Raji (cell line): ENCODE measurements around the gene RTBDN.

Source experiments
- POLR2A ChIP-seq: IDR thresholded peaks from 2 replicates; pipeline ENCODE4 v1.6.1; 2011; ENCODE audit warnings: low read depth, low read length, control low read depth; ENCODE audit not compliant: insufficient read depth

Gene RTBDN

GRCh38 chr19:12783849-12784393 is 50.5 kb downstream of the RTBDN start:
- 0 out of 2 replicates have a peak, but pooled peaks have one; percentile 4 for TF ChIP-seq POLR2A

- peak; percentile 22; the same call in 1 of the 2 replicates for TF ChIP-seq POLR2A
Measured at GRCh38 chr19:12783291-12783848, 51.0 kb downstream of the RTBDN start.

- TF ChIP-seq POLR2A, result 0 out of 2 replicates have a peak, but pooled peaks have one; percentile 53
Measured at GRCh38 chr19:12782424-12783290, 51.7 kb downstream of the RTBDN start.

- TF ChIP-seq POLR2A, result no peak
Measured at GRCh38 chr19:12782174-12782423, 52.3 kb downstream of the RTBDN start.

- 0 out of 2 replicates have a peak, but pooled peaks have one; percentile 25 for TF ChIP-seq POLR2A
Measured at GRCh38 chr19:12779162-12779993, 55.0 kb downstream of the RTBDN start.

- TF ChIP-seq POLR2A, result no peak
Measured at GRCh38 chr19:12778905-12779161, 55.5 kb downstream of the RTBDN start.

GRCh38 chr19:12778017-12778904 is 56.1 kb downstream of the RTBDN start:
- TF ChIP-seq POLR2A, result peak; percentile 65

- TF ChIP-seq POLR2A, result no peak; the same call in none of the 2 replicates
Measured at GRCh38 chr19:12777217-12778016, 57.0 kb downstream of the RTBDN start.
